ENCODE data around the gene E2F4. TPM values are rescaled to one million over a fixed set of nuclear protein-coding genes. Genes with fewer than 3 reads are reported as not detected.

E2F4 gene
- total and polyA plus RNA-seq, 2 donors (not counting 1 experiment from before 2014, with no cell fraction given): 106 to 188 TPM

- Histone ChIP-seq H3K9ac (ENCODE audit: low read length) (no peak overlapping the region), H3K27ac (ENCODE audit: low read length in 2 of 2) (no peak overlapping the region), H3K36me3 (replicated peaks in 1 of 2; ENCODE audit: control extremely low read depth in 1 of 2, control insufficient read depth in 1 of 2, extremely low read depth in 1 of 2, insufficient read depth in 2 of 2, low read length in 1 of 2) (no peaks in the 10 kb centered on the region), H3K9me3 (ENCODE audit: control extremely low read depth in 1 of 3, control insufficient read depth in 2 of 3, insufficient read depth in 1 of 3, low read length in 2 of 3) (no peaks in the 10 kb centered on the region), H4K20me1 (ENCODE audit: control insufficient read depth, insufficient read depth, low read length, poor library complexity, severe bottlenecking) (no peaks in the 10 kb centered on the region), H3K4me1 (ENCODE audit: control insufficient read depth in 2 of 2, insufficient read depth in 2 of 2, low read length in 2 of 2) (no peaks in the 10 kb centered on the region), H2AFZ (ENCODE audit: insufficient read depth, low read depth, low read length, poor library complexity, severe bottlenecking) (no peak overlapping the region), H3K4me3 (ENCODE audit: control extremely low read depth in 1 of 5, extremely low read depth in 1 of 5, insufficient read depth in 1 of 5, low read depth in 2 of 5, low read length in 4 of 5) (no peak overlapping the region), H3K4me2 (replicated peaks; ENCODE audit: low read depth, low read length, poor library complexity, severe bottlenecking) (no peak overlapping the region), H3K27me3 (replicated peaks in 1 of 4; ENCODE audit: control extremely low read depth in 1 of 4, control insufficient read depth in 3 of 4, insufficient read depth in 4 of 4, low read length in 3 of 4) (no peaks in the 10 kb centered on the region), H3K79me2 (ENCODE audit: control insufficient read depth, insufficient read depth, low read length) (no peaks in the 10 kb centered on the region)
- ATAC-seq (ENCODE audit: low read depth): no peak
- POLR2A ChIA-PET: interaction anchor here (0.7 kb wide), 1 partner anchor 19 kb away, joined by 3 read pairs; no protein-coding TSS in a partner anchor
- CTCF ChIA-PET: no interaction called here
- Mint-ChIP-seq H3K4me1 (no peaks in the 10 kb centered on the region), H3K27ac (no peak overlapping the region), H3K27me3 (no peaks in the 10 kb centered on the region), H3K4me3 (no peak overlapping the region), H3K9me3 (ENCODE audit: insufficient read depth) (no peaks in the 10 kb centered on the region)
- DNase-seq: no peak
- 52% methylated on average over 18 of the region's 18 CpGs for WGBS (ENCODE audit: insufficient coverage)
- intact Hi-C loops (cut with micrococcal nuclease): no loop called here
- TF ChIP-seq CTCF (IDR thresholded peaks at IDR 0.05) (no peak), EZH2 (IDR thresholded peaks at IDR 0.05; ENCODE audit: borderline replicate concordance, insufficient read depth, low read depth, low read length, poor library complexity, severe bottlenecking) (no peak)
These were observed 24.9 kb downstream of the E2F4 start for GRCh38 chr16:67216612-67217490.

DNA sequence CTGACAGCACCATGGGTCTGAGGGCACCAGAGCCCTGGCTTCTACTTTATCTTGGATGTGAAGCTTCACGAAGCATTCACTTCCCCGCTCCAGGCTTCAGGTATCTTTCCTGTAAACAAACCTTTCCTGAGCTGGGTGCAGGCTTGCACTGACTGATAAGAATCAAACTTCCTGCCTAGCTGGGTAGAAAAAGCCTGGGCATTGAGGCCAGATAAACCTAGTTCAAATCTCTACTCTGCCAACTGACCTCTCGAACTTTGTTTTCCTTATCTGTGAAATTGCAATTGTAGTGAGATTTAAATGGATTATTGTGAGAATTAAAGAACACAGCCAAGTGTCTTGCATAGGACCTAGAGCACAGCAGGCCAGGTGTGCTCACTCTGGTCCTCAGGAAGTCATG is 32.0 kb downstream of the E2F4 start:
- Histone ChIP-seq H3K9me3 (ENCODE audit: control extremely low read depth in 1 of 3, control insufficient read depth in 2 of 3, insufficient read depth in 1 of 3, low read length in 2 of 3) (no peaks in the 10 kb centered on the region), H3K4me1 (ENCODE audit: control insufficient read depth in 2 of 2, insufficient read depth in 2 of 2, low read length in 2 of 2) (peaks cover 15 to 22% of the 10 kb centered on the region in 2 donors), H4K20me1 (ENCODE audit: control insufficient read depth, insufficient read depth, low read length, poor library complexity, severe bottlenecking) (peaks cover 18% of the 10 kb centered on the region), H3K27me3 (replicated peaks in 1 of 4; ENCODE audit: control extremely low read depth in 1 of 4, control insufficient read depth in 3 of 4, insufficient read depth in 4 of 4, low read length in 3 of 4) (no peaks in the 10 kb centered on the region), H3K36me3 (replicated peaks in 1 of 2; ENCODE audit: control extremely low read depth in 1 of 2, control insufficient read depth in 1 of 2, extremely low read depth in 1 of 2, insufficient read depth in 2 of 2, low read length in 1 of 2) (peaks cover 2 to 7% of the 10 kb centered on the region in 2 experiments), H3K4me2 (replicated peaks; ENCODE audit: low read depth, low read length, poor library complexity, severe bottlenecking) (no peak overlapping the region), H3K27ac (ENCODE audit: low read length in 2 of 2) (no peak overlapping the region), H3K4me3 (ENCODE audit: control extremely low read depth in 1 of 5, extremely low read depth in 1 of 5, insufficient read depth in 1 of 5, low read depth in 2 of 5, low read length in 4 of 5) (no peak overlapping the region), H3K9ac (ENCODE audit: low read length) (no peak overlapping the region), H3K79me2 (ENCODE audit: control insufficient read depth, insufficient read depth, low read length) (peaks cover 17% of the 10 kb centered on the region), H2AFZ (ENCODE audit: insufficient read depth, low read depth, low read length, poor library complexity, severe bottlenecking) (no peak overlapping the region)
- H3K4me3 Mint-ChIP-seq: no peak overlapping the region
- no peaks in the 10 kb centered on the region for H3K9me3 Mint-ChIP-seq (ENCODE audit: insufficient read depth)
- no peak for TF ChIP-seq CTCF (IDR thresholded peaks at IDR 0.05)
- no peak for TF ChIP-seq EZH2 (IDR thresholded peaks at IDR 0.05; ENCODE audit: borderline replicate concordance, insufficient read depth, low read depth, low read length, poor library complexity, severe bottlenecking)
- H3K27ac Mint-ChIP-seq: no peak overlapping the region
- intact Hi-C loops (cut with micrococcal nuclease): no loop called here
- DNase-seq (no peak), ATAC-seq (ENCODE audit: low read depth) (no peak)
- WGBS (ENCODE audit: insufficient coverage): 42% methylated on average over 2 of the region's 3 CpGs
- no peaks in the 10 kb centered on the region for H3K27me3 Mint-ChIP-seq
- ChIA-PET POLR2A (no interaction called here), CTCF (no interaction called here)
- H3K4me1 Mint-ChIP-seq: peaks cover 29% of the 10 kb centered on the region
